ENCODE measurements around the gene TMEM50B.

DNA sequence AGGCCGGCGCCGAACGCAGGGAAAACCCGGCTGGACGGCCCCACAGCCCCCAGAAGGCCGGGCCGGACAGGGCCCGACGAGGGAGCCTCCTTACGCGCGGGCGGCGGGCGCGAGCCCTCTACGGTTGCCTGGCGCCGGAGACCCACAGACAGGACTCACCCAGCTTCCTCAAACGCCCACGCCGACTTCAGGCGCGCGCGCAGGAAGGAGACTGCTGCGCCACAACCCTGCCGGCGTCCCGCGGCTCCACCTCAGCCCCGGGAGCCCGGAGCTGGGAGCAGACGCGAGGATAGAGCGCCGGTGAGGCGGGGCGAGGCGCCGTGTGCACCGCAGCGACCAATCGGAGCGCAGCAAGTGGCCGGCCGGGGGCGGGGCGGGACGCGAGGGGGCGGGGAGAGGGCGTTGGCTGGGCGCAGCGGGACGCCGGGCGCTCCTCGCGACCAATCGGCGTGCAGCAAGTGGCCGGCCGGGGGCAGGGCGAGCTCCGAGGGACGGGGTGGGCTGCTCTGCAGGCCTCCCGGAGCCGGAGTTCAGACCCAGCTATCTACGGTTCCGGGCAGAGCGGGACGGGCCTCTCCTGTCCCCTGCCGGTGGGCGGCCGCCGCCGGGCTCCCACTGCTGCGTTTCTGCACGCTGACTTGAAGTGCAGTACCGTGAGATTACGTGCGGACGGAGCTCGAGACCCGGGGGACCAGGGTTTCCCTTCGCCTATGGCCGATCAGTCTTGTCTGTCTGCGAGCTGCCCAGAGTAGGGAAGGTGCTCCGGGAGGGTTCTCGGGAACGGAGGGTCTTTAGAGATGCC lies at the start of gene TMEM50B:
- no peak for TF ChIP-seq CBX8 (IDR thresholded peaks at IDR 0.05; ENCODE audit: borderline replicate concordance, low read depth, low read length)
- TF ChIP-seq TAF1 (IDR thresholded peaks at IDR 0.05; ENCODE audit: low read depth, low read length), result peak; percentile 96
- TF ChIP-seq EZH2 (IDR thresholded peaks at IDR 0.05; ENCODE audit: low read depth, low read length, severe bottlenecking), result no peak
- no peak for TF ChIP-seq KDM1A (IDR thresholded peaks at IDR 0.05; ENCODE audit: borderline replicate concordance, low read length)
- no peak for TF ChIP-seq RXRA (IDR thresholded peaks at IDR 0.05; ENCODE audit: insufficient read depth, low read depth, low read length)
- TF ChIP-seq ZNF274 (IDR thresholded peaks at IDR 0.05; ENCODE audit: borderline replicate concordance, extremely low read depth, low read length), result no peak
- TF ChIP-seq, protein P1, sequence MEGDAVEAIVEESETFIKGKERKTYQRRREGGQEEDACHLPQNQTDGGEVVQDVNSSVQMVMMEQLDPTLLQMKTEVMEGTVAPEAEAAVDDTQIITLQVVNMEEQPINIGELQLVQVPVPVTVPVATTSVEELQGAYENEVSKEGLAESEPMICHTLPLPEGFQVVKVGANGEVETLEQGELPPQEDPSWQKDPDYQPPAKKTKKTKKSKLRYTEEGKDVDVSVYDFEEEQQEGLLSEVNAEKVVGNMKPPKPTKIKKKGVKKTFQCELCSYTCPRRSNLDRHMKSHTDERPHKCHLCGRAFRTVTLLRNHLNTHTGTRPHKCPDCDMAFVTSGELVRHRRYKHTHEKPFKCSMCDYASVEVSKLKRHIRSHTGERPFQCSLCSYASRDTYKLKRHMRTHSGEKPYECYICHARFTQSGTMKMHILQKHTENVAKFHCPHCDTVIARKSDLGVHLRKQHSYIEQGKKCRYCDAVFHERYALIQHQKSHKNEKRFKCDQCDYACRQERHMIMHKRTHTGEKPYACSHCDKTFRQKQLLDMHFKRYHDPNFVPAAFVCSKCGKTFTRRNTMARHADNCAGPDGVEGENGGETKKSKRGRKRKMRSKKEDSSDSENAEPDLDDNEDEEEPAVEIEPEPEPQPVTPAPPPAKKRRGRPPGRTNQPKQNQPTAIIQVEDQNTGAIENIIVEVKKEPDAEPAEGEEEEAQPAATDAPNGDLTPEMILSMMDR (IDR thresholded peaks at IDR 0.05; ENCODE audit: control extremely low read depth in 1 of 3, insufficient read depth in 1 of 3, low read depth in 1 of 3, low read length in 3 of 3), result peak; percentile 40 to 49 (median 41)
- TF ChIP-seq JUN (IDR thresholded peaks at IDR 0.05; ENCODE audit: low read depth, low read length), result no peak
- TF ChIP-seq POLR2AphosphoS5 (IDR thresholded peaks at IDR 0.05; ENCODE audit: low read depth, low read length), result peak; percentile 67
- TF ChIP-seq YY1 (IDR thresholded peaks at IDR 0.05; ENCODE audit: low read depth, low read length), result peak; percentile 74; the same call in 1 of the 2 replicates
- no peak for TF ChIP-seq CEBPB (IDR thresholded peaks at IDR 0.05; ENCODE audit: low read depth, low read length)
- TF ChIP-seq POLR2A (IDR thresholded peaks at IDR 0.05; ENCODE audit: control extremely low read depth in 1 of 2, low read depth in 2 of 2, low read length in 2 of 2), result peak; percentile 65 to 82
- TF ChIP-seq, protein P2, sequence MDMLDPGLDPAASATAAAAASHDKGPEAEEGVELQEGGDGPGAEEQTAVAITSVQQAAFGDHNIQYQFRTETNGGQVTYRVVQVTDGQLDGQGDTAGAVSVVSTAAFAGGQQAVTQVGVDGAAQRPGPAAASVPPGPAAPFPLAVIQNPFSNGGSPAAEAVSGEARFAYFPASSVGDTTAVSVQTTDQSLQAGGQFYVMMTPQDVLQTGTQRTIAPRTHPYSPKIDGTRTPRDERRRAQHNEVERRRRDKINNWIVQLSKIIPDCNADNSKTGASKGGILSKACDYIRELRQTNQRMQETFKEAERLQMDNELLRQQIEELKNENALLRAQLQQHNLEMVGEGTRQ (IDR thresholded peaks at IDR 0.05; ENCODE audit: low read length), result no peak
